ENCODE measurements around the gene SIM2.

The SIM2 gene

DNA sequence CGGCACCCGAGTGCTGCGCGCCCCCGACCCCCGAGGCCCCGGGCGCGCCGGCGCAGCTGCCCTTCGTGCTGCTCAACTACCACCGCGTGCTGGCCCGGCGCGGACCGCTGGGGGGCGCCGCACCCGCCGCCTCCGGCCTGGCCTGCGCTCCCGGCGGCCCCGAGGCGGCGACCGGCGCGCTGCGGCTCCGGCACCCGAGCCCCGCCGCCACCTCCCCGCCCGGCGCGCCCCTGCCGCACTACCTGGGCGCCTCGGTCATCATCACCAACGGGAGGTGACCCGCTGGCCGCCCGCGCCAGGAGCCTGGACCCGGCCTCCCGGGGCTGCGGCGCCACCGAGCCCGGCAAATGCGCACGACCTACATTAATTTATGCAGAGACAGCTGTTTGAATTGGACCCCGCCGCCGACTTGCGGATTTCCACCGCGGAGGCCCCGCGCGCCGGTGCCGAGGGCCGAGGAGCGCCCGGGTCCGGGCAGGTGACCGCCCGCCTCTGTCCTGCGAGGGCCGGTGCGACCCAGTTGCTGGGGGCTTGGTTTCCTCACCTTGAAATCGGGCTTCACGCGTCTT lies 49.0 kb downstream of the SIM2 start:
- no peak for TF ChIP-seq EZH2phosphoT487 (IDR thresholded peaks at IDR 0.05; ENCODE audit: borderline replicate concordance, low read length)
- TF ChIP-seq, protein P1, sequence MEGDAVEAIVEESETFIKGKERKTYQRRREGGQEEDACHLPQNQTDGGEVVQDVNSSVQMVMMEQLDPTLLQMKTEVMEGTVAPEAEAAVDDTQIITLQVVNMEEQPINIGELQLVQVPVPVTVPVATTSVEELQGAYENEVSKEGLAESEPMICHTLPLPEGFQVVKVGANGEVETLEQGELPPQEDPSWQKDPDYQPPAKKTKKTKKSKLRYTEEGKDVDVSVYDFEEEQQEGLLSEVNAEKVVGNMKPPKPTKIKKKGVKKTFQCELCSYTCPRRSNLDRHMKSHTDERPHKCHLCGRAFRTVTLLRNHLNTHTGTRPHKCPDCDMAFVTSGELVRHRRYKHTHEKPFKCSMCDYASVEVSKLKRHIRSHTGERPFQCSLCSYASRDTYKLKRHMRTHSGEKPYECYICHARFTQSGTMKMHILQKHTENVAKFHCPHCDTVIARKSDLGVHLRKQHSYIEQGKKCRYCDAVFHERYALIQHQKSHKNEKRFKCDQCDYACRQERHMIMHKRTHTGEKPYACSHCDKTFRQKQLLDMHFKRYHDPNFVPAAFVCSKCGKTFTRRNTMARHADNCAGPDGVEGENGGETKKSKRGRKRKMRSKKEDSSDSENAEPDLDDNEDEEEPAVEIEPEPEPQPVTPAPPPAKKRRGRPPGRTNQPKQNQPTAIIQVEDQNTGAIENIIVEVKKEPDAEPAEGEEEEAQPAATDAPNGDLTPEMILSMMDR (IDR thresholded peaks at IDR 0.05; ENCODE audit: low read depth, low read length, poor library complexity, severe bottlenecking): no peak
- no peak overlapping the region for H3K4me3 ChIP-seq (ENCODE audit: low read length)

DNA sequence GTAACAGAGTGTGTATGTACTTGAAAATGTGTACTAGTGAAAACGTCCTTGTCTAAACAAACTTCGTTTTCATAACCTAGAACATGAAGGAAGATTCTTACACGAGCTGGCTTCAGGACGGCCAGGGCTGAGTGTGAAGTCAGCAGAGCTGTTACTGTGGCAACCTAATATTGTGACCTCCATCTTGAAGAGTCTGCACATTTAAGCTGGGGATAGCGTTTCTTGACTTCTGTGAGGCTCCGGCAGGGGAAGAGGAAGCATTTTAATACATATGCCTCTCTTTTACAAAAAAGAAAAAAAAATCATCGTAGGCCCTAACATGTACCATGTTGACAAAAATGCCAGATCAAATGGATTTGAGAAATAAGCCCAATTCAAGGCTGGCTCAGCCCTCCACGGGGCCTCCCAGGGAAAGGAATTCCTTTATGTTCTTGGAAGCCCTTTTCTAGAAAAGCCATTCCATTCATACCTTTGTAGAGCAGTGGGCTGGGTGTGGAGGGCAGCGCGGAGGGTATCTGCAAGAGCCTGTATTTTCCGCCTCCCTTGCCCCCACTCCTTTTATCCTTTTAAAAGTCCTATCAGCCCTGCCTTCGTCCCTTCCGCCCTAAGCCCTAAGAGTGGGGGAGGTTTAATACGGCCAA lies 51.1 kb downstream of the SIM2 start:
- no peaks in the 10 kb centered on the region for H3K27me3 ChIP-seq (ENCODE audit: control insufficient read depth, low read length)
- no peak overlapping the region for H3K27ac ChIP-seq (ENCODE audit: low read depth, low read length)
- no peaks in the 10 kb centered on the region for H3F3A ChIP-seq (ENCODE audit: control insufficient read depth, insufficient read depth)
- no peaks in the 10 kb centered on the region for H3K9me2 ChIP-seq (replicated peaks; ENCODE audit: control insufficient read depth, low read length)
- no peaks in the 10 kb centered on the region for H3K9me3 ChIP-seq (ENCODE audit: control insufficient read depth, insufficient read depth, low read length)
- no peaks in the 10 kb centered on the region for H4K20me1 ChIP-seq (ENCODE audit: control insufficient read depth, insufficient read depth, low read depth, low read length)
- H3K4me2 ChIP-seq (ENCODE audit: low read length): no peak overlapping the region
- no peaks in the 10 kb centered on the region for H3K36me3 ChIP-seq (ENCODE audit: control insufficient read depth, low read length)
- H3K4me1 ChIP-seq (ENCODE audit: control insufficient read depth, low read length): no peaks in the 10 kb centered on the region
- TF ChIP-seq EZH2phosphoT487 (IDR thresholded peaks at IDR 0.05; ENCODE audit: borderline replicate concordance, low read length): no peak
- TF ChIP-seq, protein P1 (IDR thresholded peaks at IDR 0.05; ENCODE audit: low read depth, low read length, poor library complexity, severe bottlenecking): no peak
- no peak overlapping the region for H3K4me3 ChIP-seq (ENCODE audit: low read length)
- no peaks in the 10 kb centered on the region for H3K79me2 ChIP-seq (ENCODE audit: control insufficient read depth, low read length)

More for the DNA sequence above, 49.0 kb downstream of the SIM2 start:
- Histone ChIP-seq H3K27ac (ENCODE audit: low read depth, low read length) (no peak overlapping the region), H3K4me1 (ENCODE audit: control insufficient read depth, low read length) (no peaks in the 10 kb centered on the region), H4K20me1 (ENCODE audit: control insufficient read depth, insufficient read depth, low read depth, low read length) (no peaks in the 10 kb centered on the region), H3K79me2 (ENCODE audit: control insufficient read depth, low read length) (no peaks in the 10 kb centered on the region), H3K36me3 (ENCODE audit: control insufficient read depth, low read length) (no peaks in the 10 kb centered on the region), H3K9me2 (replicated peaks; ENCODE audit: control insufficient read depth, low read length) (no peaks in the 10 kb centered on the region), H3F3A (ENCODE audit: control insufficient read depth, insufficient read depth) (no peaks in the 10 kb centered on the region), H3K27me3 (ENCODE audit: control insufficient read depth, low read length) (no peaks in the 10 kb centered on the region), H3K9me3 (ENCODE audit: control insufficient read depth, insufficient read depth, low read length) (no peaks in the 10 kb centered on the region), H3K4me2 (ENCODE audit: low read length) (no peak overlapping the region)

DNA sequence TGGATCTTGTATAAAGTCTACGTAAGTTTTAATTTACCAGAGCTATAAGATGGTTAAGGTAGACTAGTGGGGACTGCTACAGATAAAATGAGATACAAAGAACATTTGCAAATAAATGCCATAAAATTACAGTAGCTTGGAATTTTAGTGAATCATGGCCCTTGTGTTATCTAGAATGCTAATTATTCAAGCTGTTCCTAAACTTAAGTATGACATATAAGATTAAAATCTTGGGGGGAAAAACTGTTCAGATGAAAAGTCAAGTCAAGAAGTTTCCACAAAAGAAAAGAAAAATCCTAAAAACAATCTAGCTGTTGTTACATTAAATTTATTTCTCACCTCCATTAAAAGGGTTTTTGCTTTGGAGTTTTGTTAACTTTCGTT lies 51.7 kb downstream of the SIM2 start:
- no peaks in the 10 kb centered on the region for H3K9me2 ChIP-seq (replicated peaks; ENCODE audit: control insufficient read depth, low read length)
- H3F3A ChIP-seq (ENCODE audit: control insufficient read depth, insufficient read depth): no peaks in the 10 kb centered on the region
- H3K79me2 ChIP-seq (ENCODE audit: control insufficient read depth, low read length): no peaks in the 10 kb centered on the region
- H4K20me1 ChIP-seq (ENCODE audit: control insufficient read depth, insufficient read depth, low read depth, low read length): no peaks in the 10 kb centered on the region
- no peaks in the 10 kb centered on the region for H3K9me3 ChIP-seq (ENCODE audit: control insufficient read depth, insufficient read depth, low read length)
- no peak overlapping the region for H3K27ac ChIP-seq (ENCODE audit: low read depth, low read length)
- no peaks in the 10 kb centered on the region for H3K27me3 ChIP-seq (ENCODE audit: control insufficient read depth, low read length)
- H3K4me1 ChIP-seq (ENCODE audit: control insufficient read depth, low read length): no peaks in the 10 kb centered on the region
- no peak overlapping the region for H3K4me2 ChIP-seq (ENCODE audit: low read length)
- TF ChIP-seq, protein P1 (IDR thresholded peaks at IDR 0.05; ENCODE audit: low read depth, low read length, poor library complexity, severe bottlenecking): no peak
- TF ChIP-seq EZH2phosphoT487 (IDR thresholded peaks at IDR 0.05; ENCODE audit: borderline replicate concordance, low read length): no peak
- H3K36me3 ChIP-seq (ENCODE audit: control insufficient read depth, low read length): no peaks in the 10 kb centered on the region
- H3K4me3 ChIP-seq (ENCODE audit: low read length): no peak overlapping the region

Data from DOHH2 (cell line).